ENCODE measurements around the gene RMND5A.

DNA sequence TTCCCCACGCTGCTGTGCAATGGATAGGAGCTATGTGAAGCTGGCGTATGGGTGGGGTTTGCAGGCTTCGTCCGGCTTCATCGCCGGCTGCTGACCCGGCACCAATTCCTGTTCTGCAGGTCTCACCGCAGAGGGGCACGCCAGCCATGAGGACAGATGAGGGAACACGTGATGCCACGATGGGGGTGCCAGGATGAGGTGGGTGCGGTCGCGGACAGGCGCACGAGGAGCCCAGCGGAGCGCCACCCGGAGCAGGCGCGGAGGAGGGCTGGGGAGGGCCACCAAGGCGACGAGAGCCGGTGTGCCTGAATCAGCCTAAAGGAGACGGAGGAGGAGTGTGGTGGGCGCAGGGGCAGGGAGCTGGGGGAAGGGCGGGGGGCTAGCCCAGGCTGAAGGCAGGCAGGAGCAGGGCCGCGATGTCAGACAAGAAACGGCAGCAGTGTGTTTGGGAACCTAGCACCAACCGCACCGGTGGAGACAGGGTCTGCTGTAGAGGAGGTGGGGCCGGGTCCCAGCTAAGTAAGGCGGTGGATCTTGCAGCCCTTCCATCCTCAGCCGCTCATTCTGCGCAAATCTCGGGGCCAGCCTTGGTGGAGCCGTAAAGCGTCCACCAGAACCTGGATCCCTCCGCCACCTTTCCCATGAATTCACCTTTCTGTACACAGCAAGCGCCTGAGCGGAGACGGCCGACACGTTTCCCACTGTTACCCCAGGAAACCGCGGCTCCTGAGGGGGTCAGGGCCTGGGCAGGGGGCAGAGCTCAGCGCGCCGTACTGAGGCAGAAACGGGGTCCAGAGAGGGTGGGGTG lies 87.6 kb downstream of the RMND5A start:
- TF ChIP-seq POLR2A (IDR thresholded peaks at IDR 0.05; ENCODE audit: low read length) = no peak
- no peak for TF ChIP-seq GATA1 (IDR thresholded peaks at IDR 0.05; ENCODE audit: low read depth, low read length)

All from erythroblast (primary cell).